ENCODE measurements around the gene NR3C2. TPM values are rescaled to one million over a fixed set of nuclear protein-coding genes. Genes with fewer than 3 reads are reported as not detected.

NR3C2 gene
- total RNA-seq, 2 experiments from 2014 or later, result 4.8 to 6.2 TPM

- Mint-ChIP-seq H3K9me3 (peaks cover 7% of the 10 kb centered on the region), H3K27me3 (no peaks in the 10 kb centered on the region), H3K27ac (no peak overlapping the region), H3K4me1 (peaks cover 6% of the 10 kb centered on the region), H3K4me3 (no peak overlapping the region), H3K36me3 (peaks cover 39% of the 10 kb centered on the region)
- DNase-seq, result no peak
Observed at GRCh38 chr4:148069086-148069894, 372.9 kb downstream of the NR3C2 start.

GRCh38 chr4:148068065-148068911 lies 373.9 kb downstream of the NR3C2 start:
- Mint-ChIP-seq H3K4me3 (no peak overlapping the region), H3K27me3 (no peaks in the 10 kb centered on the region), H3K4me1 (peaks cover 6% of the 10 kb centered on the region), H3K27ac (no peak overlapping the region), H3K36me3 (peaks cover 31% of the 10 kb centered on the region), H3K9me3 (no peaks in the 10 kb centered on the region)
- no peak for DNase-seq

GRCh38 chr4:148067301-148067916 lies 374.8 kb downstream of the NR3C2 start:
- Mint-ChIP-seq H3K36me3 (peaks cover 23% of the 10 kb centered on the region), H3K27me3 (no peaks in the 10 kb centered on the region)

GRCh38 chr4:148065075-148065474 lies 377.1 kb downstream of the NR3C2 start:
- Mint-ChIP-seq H3K9me3 (no peaks in the 10 kb centered on the region), H3K4me1 (peaks cover 25% of the 10 kb centered on the region), H3K36me3 (peaks cover 14% of the 10 kb centered on the region), H3K27ac (no peak overlapping the region), H3K4me3 (no peak overlapping the region), H3K27me3 (no peaks in the 10 kb centered on the region)
- DNase-seq, result no peak

More at GRCh38 chr4:148067301-148067916, 374.8 kb downstream of the NR3C2 start:
- Mint-ChIP-seq H3K4me3 (no peak overlapping the region), H3K4me1 (peaks cover 7% of the 10 kb centered on the region), H3K9me3 (no peaks in the 10 kb centered on the region), H3K27ac (no peak overlapping the region)
- DNase-seq, result no peak

GRCh38 chr4:148064451-148064850 lies 377.8 kb downstream of the NR3C2 start:
- no peak overlapping the region for H3K27ac Mint-ChIP-seq
- peaks cover 14% of the 10 kb centered on the region for H3K36me3 Mint-ChIP-seq
- H3K4me1 Mint-ChIP-seq, result peaks cover 30% of the 10 kb centered on the region
- H3K27me3 Mint-ChIP-seq, result no peaks in the 10 kb centered on the region
- no peaks in the 10 kb centered on the region for H3K9me3 Mint-ChIP-seq
- no peak for DNase-seq
- no peak overlapping the region for H3K4me3 Mint-ChIP-seq

GRCh38 chr4:148062301-148062950 lies 379.8 kb downstream of the NR3C2 start:
- Mint-ChIP-seq H3K27ac (peak overlapping the region; percentile 23), H3K4me3 (no peak overlapping the region)
- DNase-seq, result no peak

GRCh38 chr4:148061795-148062194 lies 380.4 kb downstream of the NR3C2 start:
- Mint-ChIP-seq H3K36me3 (peaks cover 20% of the 10 kb centered on the region), H3K4me1 (peaks cover 47% of the 10 kb centered on the region), H3K27me3 (no peaks in the 10 kb centered on the region), H3K9me3 (peaks cover 3% of the 10 kb centered on the region), H3K4me3 (no peak overlapping the region), H3K27ac (peak overlapping the region; percentile 92)
- DNase-seq, result no peak

More at GRCh38 chr4:148062301-148062950, 379.8 kb downstream of the NR3C2 start:
- Mint-ChIP-seq H3K27me3 (no peaks in the 10 kb centered on the region), H3K4me1 (peaks cover 42% of the 10 kb centered on the region), H3K9me3 (peaks cover 2% of the 10 kb centered on the region), H3K36me3 (peaks cover 22% of the 10 kb centered on the region)

GRCh38 chr4:148061141-148061481 lies 381.1 kb downstream of the NR3C2 start:
- Mint-ChIP-seq H3K36me3 (peaks cover 20% of the 10 kb centered on the region), H3K4me1 (peaks cover 52% of the 10 kb centered on the region), H3K9me3 (peaks cover 3% of the 10 kb centered on the region), H3K27ac (peak overlapping the region; percentile 92), H3K27me3 (no peaks in the 10 kb centered on the region), H3K4me3 (peak overlapping the region; percentile 76)
- DNase-seq, result no peak

- peak overlapping the region; percentile 92 for H3K27ac Mint-ChIP-seq
- H3K9me3 Mint-ChIP-seq, result peaks cover 3% of the 10 kb centered on the region
- H3K27me3 Mint-ChIP-seq, result no peaks in the 10 kb centered on the region
- peaks cover 21% of the 10 kb centered on the region for H3K36me3 Mint-ChIP-seq
- peaks cover 57% of the 10 kb centered on the region for H3K4me1 Mint-ChIP-seq
- H3K4me3 Mint-ChIP-seq, result peak overlapping the region; percentile 76
- DNase-seq, result peak; percentile 9
Observed at GRCh38 chr4:148060264-148061140, 381.7 kb downstream of the NR3C2 start.

GRCh38 chr4:148059617-148060180 lies 382.5 kb downstream of the NR3C2 start:
- Mint-ChIP-seq H3K27me3 (no peaks in the 10 kb centered on the region), H3K27ac (peak overlapping the region; percentile 89), H3K9me3 (peaks cover 3% of the 10 kb centered on the region), H3K4me3 (peak overlapping the region; percentile 72), H3K4me1 (peaks cover 64% of the 10 kb centered on the region), H3K36me3 (peaks cover 15% of the 10 kb centered on the region)
- no peak for DNase-seq

GRCh38 chr4:148057984-148058859 lies 384.0 kb downstream of the NR3C2 start:
- peak overlapping the region; percentile 21 for H3K27ac Mint-ChIP-seq
- no peaks in the 10 kb centered on the region for H3K27me3 Mint-ChIP-seq
- DNase-seq, result no peak
- peaks cover 17% of the 10 kb centered on the region for H3K36me3 Mint-ChIP-seq
- H3K4me1 Mint-ChIP-seq, result peaks cover 78% of the 10 kb centered on the region
- H3K9me3 Mint-ChIP-seq, result peaks cover 3% of the 10 kb centered on the region
- H3K4me3 Mint-ChIP-seq, result no peak overlapping the region

- H3K27ac Mint-ChIP-seq, result no peak overlapping the region
- H3K9me3 Mint-ChIP-seq, result peaks cover 3% of the 10 kb centered on the region
- DNase-seq, result no peak
- H3K4me1 Mint-ChIP-seq, result peaks cover 85% of the 10 kb centered on the region
- H3K4me3 Mint-ChIP-seq, result no peak overlapping the region
- peaks cover 21% of the 10 kb centered on the region for H3K36me3 Mint-ChIP-seq
- H3K27me3 Mint-ChIP-seq, result no peaks in the 10 kb centered on the region
Observed at GRCh38 chr4:148057516-148057915, 384.7 kb downstream of the NR3C2 start.

- Mint-ChIP-seq H3K27ac (peak overlapping the region; percentile 75), H3K4me3 (no peak overlapping the region), H3K36me3 (peaks cover 21% of the 10 kb centered on the region), H3K9me3 (peaks cover 3% of the 10 kb centered on the region), H3K27me3 (no peaks in the 10 kb centered on the region), H3K4me1 (peaks cover 86% of the 10 kb centered on the region)
- peak; percentile 73 for DNase-seq
Observed at GRCh38 chr4:148056879-148057278, 385.3 kb downstream of the NR3C2 start.

Measured in activated naive CD8-positive, alpha-beta T cell treated with anti-CD3 and anti-CD28 coated beads for 36 hours (primary cell).